Natural killer cell treated with Interleukin-12 subunit alpha and Interleukin-12 subunit beta and Interleukin-15 and Interleukin-18, amount 100 ng/mL, for 72 hours (primary cell): Measurements from ENCODE around the gene MRGPRG. TPM values are rescaled to one million over a fixed set of nuclear protein-coding genes. Genes with fewer than 3 reads are reported as not detected.
A peak's percentile ranks its signal among the peaks of the same experiment; 100 is the strongest.

ENCODE experiments used
- ATAC-seq, 2 donors: fragments of 150-1000 bp; cut with Tn5 transposase in 1 of 2; sonication (Bioruptor Pico), chemical (Tn5 transposase) in 1 of 2; 2 replicates each; pipeline ENCODE4 v1.10.0; 2021
- DNase-seq: peaks from one replicate; pipeline ENCODE4 v3.0.0; 2022; ENCODE audit warnings: low spot score
- H3K27ac Mint-ChIP-seq, 2 donors: 1 replicate in 1 of 2; 2 replicates in 1 of 2; pipeline ENCODE4 v1.8.0; 2022; ENCODE audit warnings: mixed read lengths in 2 of 2, mild to moderate bottlenecking in 1 of 2, moderate library complexity in 1 of 2
- H3K27me3 Mint-ChIP-seq, 2 donors: 1 replicate in 1 of 2; 2 replicates in 1 of 2; pipeline ENCODE4 v1.8.0; 2022; ENCODE audit warnings: mixed read lengths in 2 of 2
- H3K36me3 Mint-ChIP-seq: one replicate; pipeline ENCODE4 v1.8.0; 2022; ENCODE audit warnings: mixed read lengths
- H3K4me1 Mint-ChIP-seq, 2 donors: 1 replicate in 1 of 2; 2 replicates in 1 of 2; pipeline ENCODE4 v1.8.0; 2022; ENCODE audit warnings: low read depth in 2 of 2, mixed read lengths in 2 of 2, mild to moderate bottlenecking in 1 of 2
- H3K4me3 Mint-ChIP-seq: one replicate; pipeline ENCODE4 v1.8.0; 2022; ENCODE audit warnings: mixed read lengths
- H3K9me3 Mint-ChIP-seq: 2 replicates; pipeline ENCODE4 v1.8.0; 2022; ENCODE audit warnings: mixed read lengths
- total RNA-seq, 2 donors: library from RNA; stranded (reverse); gene quantifications; one replicate each; pipeline ENCODE4 v1.2.3, GENCODE V29; 2022

The MRGPRG gene
- total RNA-seq, 2 donors from 2014 or later: not detected

GRCh38 chr11:3222003-3222855 lies 3.6 kb upstream of the MRGPRG start:
- Mint-ChIP-seq H3K9me3 (no peaks in the 10 kb centered on the region), H3K36me3 (no peaks in the 10 kb centered on the region), H3K4me1 (peaks cover 0 to 4% of the 10 kb centered on the region in 2 donors), H3K4me3 (no peak overlapping the region), H3K27ac (no peak overlapping the region), H3K27me3 (peaks cover 0 to 8% of the 10 kb centered on the region in 2 donors)
- DNase-seq (no peak), ATAC-seq (no peak)

GRCh38 chr11:3221408-3222002 lies 2.9 kb upstream of the MRGPRG start:
- ATAC-seq (no peak), DNase-seq (no peak)
- H3K27ac Mint-ChIP-seq: no peak overlapping the region
- H3K4me3 Mint-ChIP-seq: no peak overlapping the region
- peaks cover 7 to 10% of the 10 kb centered on the region in 2 donors for H3K4me1 Mint-ChIP-seq
- H3K9me3 Mint-ChIP-seq: no peaks in the 10 kb centered on the region
- H3K36me3 Mint-ChIP-seq: no peaks in the 10 kb centered on the region
- peaks cover 0 to 11% of the 10 kb centered on the region in 2 donors for H3K27me3 Mint-ChIP-seq

GRCh38 chr11:3220521-3221407 lies 2.2 kb upstream of the MRGPRG start:
- no peak for ATAC-seq
- H3K27me3 Mint-ChIP-seq: peaks cover 0 to 11% of the 10 kb centered on the region in 2 donors
- no peaks in the 10 kb centered on the region for H3K36me3 Mint-ChIP-seq
- no peak overlapping the region for H3K27ac Mint-ChIP-seq
- H3K4me3 Mint-ChIP-seq: no peak overlapping the region
- peaks cover 7 to 10% of the 10 kb centered on the region in 2 donors for H3K4me1 Mint-ChIP-seq
- no peak for DNase-seq
- no peaks in the 10 kb centered on the region for H3K9me3 Mint-ChIP-seq

- H3K4me1 Mint-ChIP-seq: peaks cover 7 to 10% of the 10 kb centered on the region in 2 donors
- ATAC-seq (no peak), DNase-seq (no peak)
- no peaks in the 10 kb centered on the region for H3K36me3 Mint-ChIP-seq
- H3K27ac Mint-ChIP-seq: no peak overlapping the region
- no peaks in the 10 kb centered on the region for H3K9me3 Mint-ChIP-seq
- no peak overlapping the region for H3K4me3 Mint-ChIP-seq
- H3K27me3 Mint-ChIP-seq: peaks cover 1 to 12% of the 10 kb centered on the region in 2 donors
Measured at GRCh38 chr11:3220101-3220500, 1.5 kb upstream of the MRGPRG start.

- Mint-ChIP-seq H3K4me1 (peaks cover 7 to 10% of the 10 kb centered on the region in 2 donors), H3K4me3 (no peak overlapping the region), H3K27ac (no peak overlapping the region), H3K36me3 (no peaks in the 10 kb centered on the region), H3K27me3 (peaks cover 6 to 16% of the 10 kb centered on the region in 2 donors), H3K9me3 (no peaks in the 10 kb centered on the region)
- DNase-seq (no peak), ATAC-seq (no peak)
Measured at GRCh38 chr11:3219281-3219892, 774 bp upstream of the MRGPRG start.

- H3K27me3 Mint-ChIP-seq: peaks cover 13 to 24% of the 10 kb centered on the region in 2 donors
- no peak overlapping the region for H3K4me3 Mint-ChIP-seq
- no peaks in the 10 kb centered on the region for H3K9me3 Mint-ChIP-seq
- DNase-seq (no peak), ATAC-seq (no peak)
- no peaks in the 10 kb centered on the region for H3K36me3 Mint-ChIP-seq
- peaks cover 7 to 10% of the 10 kb centered on the region in 2 donors for H3K4me1 Mint-ChIP-seq
- H3K27ac Mint-ChIP-seq: no peak overlapping the region
Measured at GRCh38 chr11:3217818-3218482, 663 bp downstream of the MRGPRG start.

GRCh38 chr11:3216027-3216525 lies 2.5 kb downstream of the MRGPRG start:
- peaks cover 13 to 22% of the 10 kb centered on the region in 2 donors for H3K27me3 Mint-ChIP-seq
- H3K27ac Mint-ChIP-seq: no peak overlapping the region
- no peak for DNase-seq
- no peak overlapping the region for H3K4me3 Mint-ChIP-seq
- peaks cover 5% of the 10 kb centered on the region for H3K36me3 Mint-ChIP-seq
- no peak for ATAC-seq
- peaks cover 7% of the 10 kb centered on the region in 2 donors for H3K4me1 Mint-ChIP-seq
- H3K9me3 Mint-ChIP-seq: no peaks in the 10 kb centered on the region

- no peak overlapping the region for H3K27ac Mint-ChIP-seq
- H3K36me3 Mint-ChIP-seq: peaks cover 5% of the 10 kb centered on the region
- peaks cover 13 to 22% of the 10 kb centered on the region in 2 donors for H3K27me3 Mint-ChIP-seq
- no peak for ATAC-seq
- peak; percentile 47 for DNase-seq
- no peak overlapping the region for H3K4me3 Mint-ChIP-seq
- H3K4me1 Mint-ChIP-seq: peaks cover 7% of the 10 kb centered on the region in 2 donors
- H3K9me3 Mint-ChIP-seq: no peaks in the 10 kb centered on the region
Measured at GRCh38 chr11:3215346-3216026, 3.1 kb downstream of the MRGPRG start.

- H3K4me1 Mint-ChIP-seq: peaks cover 7% of the 10 kb centered on the region in 2 donors
- DNase-seq: no peak
- no peaks in the 10 kb centered on the region for H3K9me3 Mint-ChIP-seq
- H3K4me3 Mint-ChIP-seq: no peak overlapping the region
- H3K27ac Mint-ChIP-seq: no peak overlapping the region
- peaks cover 13 to 18% of the 10 kb centered on the region in 2 donors for H3K27me3 Mint-ChIP-seq
- no peak for ATAC-seq
- peaks cover 5% of the 10 kb centered on the region for H3K36me3 Mint-ChIP-seq
Measured at GRCh38 chr11:3214420-3214699, 4.3 kb downstream of the MRGPRG start.

- no peak overlapping the region for H3K4me3 Mint-ChIP-seq
- peaks cover 5% of the 10 kb centered on the region for H3K36me3 Mint-ChIP-seq
- H3K9me3 Mint-ChIP-seq: no peaks in the 10 kb centered on the region
- H3K27ac Mint-ChIP-seq: no peak overlapping the region
- DNase-seq (peak; percentile 31), ATAC-seq (no peak)
- peaks cover 7% of the 10 kb centered on the region in 2 donors for H3K4me1 Mint-ChIP-seq
- H3K27me3 Mint-ChIP-seq: peaks cover 13 to 18% of the 10 kb centered on the region in 2 donors
Measured at GRCh38 chr11:3213659-3214419, 4.8 kb downstream of the MRGPRG start.

GRCh38 chr11:3208272-3208671 lies 10.3 kb downstream of the MRGPRG start:
- no peak for ATAC-seq
- H3K27ac Mint-ChIP-seq: no peak overlapping the region
- H3K4me1 Mint-ChIP-seq: peaks cover 8 to 10% of the 10 kb centered on the region in 2 donors
- no peaks in the 10 kb centered on the region for H3K9me3 Mint-ChIP-seq
- H3K27me3 Mint-ChIP-seq: peaks cover 0 to 2% of the 10 kb centered on the region in 2 donors
- no peak overlapping the region for H3K4me3 Mint-ChIP-seq
- DNase-seq: no peak
- peaks cover 5% of the 10 kb centered on the region for H3K36me3 Mint-ChIP-seq
